ENCODE results near the gene YPEL2.

DNA sequence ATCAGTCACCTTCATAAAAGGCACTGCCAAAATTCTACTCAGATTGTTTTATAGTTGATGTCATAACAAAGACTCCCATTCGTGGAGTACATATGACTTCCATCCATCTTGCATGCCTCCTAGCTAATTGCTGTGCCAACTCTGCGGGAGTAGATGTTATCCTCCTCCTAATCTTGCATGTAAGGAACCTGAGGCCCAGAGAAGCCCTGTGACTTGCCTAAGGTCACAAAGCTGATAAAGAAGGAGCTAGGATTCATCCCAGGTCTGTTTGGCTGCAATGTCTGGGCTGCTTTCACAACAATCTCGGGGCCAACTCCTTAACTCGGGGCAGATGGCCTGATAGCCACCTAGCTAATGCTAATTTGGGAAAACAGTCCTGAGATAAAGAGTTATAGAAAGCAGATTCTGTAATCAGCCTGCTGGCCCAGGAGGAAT, 87.3 kb downstream of the YPEL2 start:
- TF ChIP-seq POLR2AphosphoS5 (IDR thresholded peaks at IDR 0.05) (no peak), POLR2A (IDR thresholded peaks at IDR 0.05) (no peak)
- TF ChIP-seq, protein P1, sequence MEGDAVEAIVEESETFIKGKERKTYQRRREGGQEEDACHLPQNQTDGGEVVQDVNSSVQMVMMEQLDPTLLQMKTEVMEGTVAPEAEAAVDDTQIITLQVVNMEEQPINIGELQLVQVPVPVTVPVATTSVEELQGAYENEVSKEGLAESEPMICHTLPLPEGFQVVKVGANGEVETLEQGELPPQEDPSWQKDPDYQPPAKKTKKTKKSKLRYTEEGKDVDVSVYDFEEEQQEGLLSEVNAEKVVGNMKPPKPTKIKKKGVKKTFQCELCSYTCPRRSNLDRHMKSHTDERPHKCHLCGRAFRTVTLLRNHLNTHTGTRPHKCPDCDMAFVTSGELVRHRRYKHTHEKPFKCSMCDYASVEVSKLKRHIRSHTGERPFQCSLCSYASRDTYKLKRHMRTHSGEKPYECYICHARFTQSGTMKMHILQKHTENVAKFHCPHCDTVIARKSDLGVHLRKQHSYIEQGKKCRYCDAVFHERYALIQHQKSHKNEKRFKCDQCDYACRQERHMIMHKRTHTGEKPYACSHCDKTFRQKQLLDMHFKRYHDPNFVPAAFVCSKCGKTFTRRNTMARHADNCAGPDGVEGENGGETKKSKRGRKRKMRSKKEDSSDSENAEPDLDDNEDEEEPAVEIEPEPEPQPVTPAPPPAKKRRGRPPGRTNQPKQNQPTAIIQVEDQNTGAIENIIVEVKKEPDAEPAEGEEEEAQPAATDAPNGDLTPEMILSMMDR (IDR thresholded peaks at IDR 0.05) = no peak

All from prostate gland (tissue), 2 donors.